Activated gamma-delta T cell treated with Interleukin-2 at 50 U/mL for 16 hours (primary cell): ENCODE results near the gene PRKAG2.
A peak's percentile ranks its signal among the peaks of the same experiment; 100 is the strongest.
"Not testable (repeated sequence)": the region's sequence is repeated elsewhere in the genome, so short reads cannot be mapped to it uniquely, and the experiment has no call there.

Experiments used
- DNase-seq: peaks from one replicate; pipeline ENCODE4 v3.0.0-alpha.2; 2020

PRKAG2 gene

GRCh38 chr7:151759591-151760042 lies 117.3 kb downstream of the PRKAG2 start:
- peak; percentile 61 for DNase-seq

GRCh38 chr7:151758622-151759540 lies 118.0 kb downstream of the PRKAG2 start:
- no peak for DNase-seq

- DNase-seq = no peak
These were observed 119.6 kb downstream of the PRKAG2 start for GRCh38 chr7:151757274-151757673.

GRCh38 chr7:151756866-151757265 lies 120.0 kb downstream of the PRKAG2 start:
- DNase-seq = no peak

- DNase-seq = peak; percentile 56
These were observed 120.7 kb downstream of the PRKAG2 start for GRCh38 chr7:151756076-151756731.

GRCh38 chr7:151755131-151755801 lies 121.6 kb downstream of the PRKAG2 start:
- no peak for DNase-seq

- DNase-seq = no peak
These were observed 122.2 kb downstream of the PRKAG2 start for GRCh38 chr7:151754688-151755130.

GRCh38 chr7:151754142-151754590 lies 122.7 kb downstream of the PRKAG2 start:
- DNase-seq = no peak

GRCh38 chr7:151752816-151753595 lies 123.9 kb downstream of the PRKAG2 start:
- DNase-seq = no peak

- DNase-seq = no peak
These were observed 124.9 kb downstream of the PRKAG2 start for GRCh38 chr7:151752037-151752436.

GRCh38 chr7:151748733-151749132 lies 128.2 kb downstream of the PRKAG2 start:
- DNase-seq = no peak

GRCh38 chr7:151748021-151748420 lies 128.9 kb downstream of the PRKAG2 start:
- DNase-seq = not testable (repeated sequence)

GRCh38 chr7:151745706-151746105 lies 131.2 kb downstream of the PRKAG2 start:
- DNase-seq = no peak

GRCh38 chr7:151744656-151745638 lies 132.0 kb downstream of the PRKAG2 start:
- DNase-seq = no peak

GRCh38 chr7:151744051-151744580 lies 132.8 kb downstream of the PRKAG2 start:
- no peak for DNase-seq

GRCh38 chr7:151743481-151743983 lies 133.4 kb downstream of the PRKAG2 start:
- no peak for DNase-seq

- DNase-seq = no peak
These were observed 134.0 kb downstream of the PRKAG2 start for GRCh38 chr7:151742713-151743480.

GRCh38 chr7:151741585-151741984 lies 135.3 kb downstream of the PRKAG2 start:
- DNase-seq = no peak

- DNase-seq = no peak
These were observed 136.6 kb downstream of the PRKAG2 start for GRCh38 chr7:151740081-151740851.
